Pulmonary artery endothelial cell (primary cell): Measurements from ENCODE around the gene KDELR3. TPM values are rescaled to one million over a fixed set of nuclear protein-coding genes. Genes with fewer than 3 reads are reported as not detected.

ENCODE experiments used
- DNase-seq: peaks from one replicate; pipeline ENCODE4 v3.0.0-alpha.2; 2011; ENCODE audit warnings: low read depth, low spot score
- total RNA-seq: library from RNA; depleted of rRNA; stranded (reverse); fragments of >200 nt; gene quantifications from 2 replicates; pipeline ENCODE4 v1.2.3, GENCODE V29; 2014

The KDELR3 gene
- total RNA-seq, 1 donor from 2014 or later: 41.7 TPM

DNA sequence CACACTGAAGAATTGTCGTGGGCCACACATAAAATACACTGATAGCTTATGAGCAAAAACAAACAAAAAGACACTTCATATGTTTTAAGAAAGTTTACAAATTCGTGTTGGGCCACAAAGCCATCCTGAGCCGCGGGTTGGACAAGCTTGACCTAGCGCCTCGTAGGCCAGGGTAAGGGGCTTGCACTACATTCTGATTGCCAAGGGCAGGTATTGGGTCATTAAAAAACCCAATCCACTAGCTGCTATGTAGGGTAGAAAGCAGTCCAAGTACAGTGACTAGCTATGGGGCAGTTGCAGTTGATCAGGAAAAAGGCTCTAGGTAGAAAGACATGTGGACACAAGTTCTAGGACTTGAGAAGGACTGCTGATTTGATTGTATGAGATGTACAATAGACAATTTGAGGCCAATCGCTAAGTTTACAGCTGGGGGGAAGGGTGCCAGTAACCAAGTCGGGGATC is 14.0 kb downstream of the KDELR3 start:
- no peak for DNase-seq

DNA sequence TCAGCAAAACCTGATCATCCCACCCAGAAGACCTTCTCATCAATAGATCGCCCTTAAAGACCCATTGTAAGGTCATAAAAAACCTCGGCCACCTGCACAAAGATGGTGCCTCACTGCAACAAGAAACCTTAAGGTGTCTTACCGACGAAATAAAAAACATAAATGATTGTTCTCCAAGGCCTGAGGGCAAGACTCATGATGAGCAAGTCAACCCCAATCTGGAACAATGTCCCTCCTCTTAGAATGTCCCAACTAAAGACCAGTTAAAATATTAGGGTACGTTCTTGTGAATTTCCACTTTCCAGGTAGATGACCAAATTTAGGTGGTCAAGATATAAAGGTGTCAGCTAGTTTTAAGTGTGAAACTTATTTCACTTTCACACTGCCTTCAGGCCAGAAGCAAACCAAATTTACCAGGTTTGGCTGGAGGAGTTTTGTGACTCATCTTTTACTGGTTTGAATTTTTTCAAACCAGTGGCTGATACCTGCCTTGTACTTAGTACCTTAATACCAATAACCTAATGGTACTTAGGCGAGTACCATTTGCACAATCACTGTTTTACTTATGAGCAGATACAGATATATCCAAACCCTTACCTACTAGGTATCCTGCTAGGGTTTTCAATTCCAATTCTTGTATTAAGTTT is 14.9 kb downstream of the KDELR3 start:
- no peak for DNase-seq

GRCh38 chr22:38484244-38484643 is 16.3 kb downstream of the KDELR3 start:
- DNase-seq: no peak

- no peak for DNase-seq
These were observed 17.9 kb downstream of the KDELR3 start for GRCh38 chr22:38485783-38486182.

- DNase-seq: no peak
These were observed 20.1 kb downstream of the KDELR3 start for GRCh38 chr22:38487946-38488345.

DNA sequence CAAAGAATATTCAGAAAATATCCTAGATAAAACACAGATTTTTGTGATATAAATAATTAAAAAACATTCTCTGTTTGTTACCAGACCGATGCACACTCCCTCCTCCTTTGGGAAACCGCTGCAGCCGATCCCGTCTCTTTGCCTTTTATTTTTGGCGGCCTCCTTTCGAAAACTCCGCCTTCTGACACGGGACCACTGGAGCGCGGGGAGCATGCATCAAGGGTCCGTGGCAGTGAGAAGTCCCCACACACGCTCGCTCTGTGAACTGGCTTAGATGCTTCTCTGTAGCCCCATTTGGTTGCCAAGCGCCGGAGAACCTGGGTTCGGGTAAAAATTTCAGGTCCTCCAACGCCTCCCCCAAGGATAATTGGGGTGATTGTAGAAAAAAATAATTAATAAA is 21.2 kb downstream of the KDELR3 start:
- DNase-seq: no peak

- DNase-seq: no peak
These were observed 21.8 kb downstream of the KDELR3 start for GRCh38 chr22:38489561-38490145.

GRCh38 chr22:38490475-38490874 is 22.6 kb downstream of the KDELR3 start:
- DNase-seq: no peak

GRCh38 chr22:38490915-38491314 is 23.0 kb downstream of the KDELR3 start:
- no peak for DNase-seq

- DNase-seq: no peak
These were observed 23.9 kb downstream of the KDELR3 start for GRCh38 chr22:38491707-38492348.

DNA sequence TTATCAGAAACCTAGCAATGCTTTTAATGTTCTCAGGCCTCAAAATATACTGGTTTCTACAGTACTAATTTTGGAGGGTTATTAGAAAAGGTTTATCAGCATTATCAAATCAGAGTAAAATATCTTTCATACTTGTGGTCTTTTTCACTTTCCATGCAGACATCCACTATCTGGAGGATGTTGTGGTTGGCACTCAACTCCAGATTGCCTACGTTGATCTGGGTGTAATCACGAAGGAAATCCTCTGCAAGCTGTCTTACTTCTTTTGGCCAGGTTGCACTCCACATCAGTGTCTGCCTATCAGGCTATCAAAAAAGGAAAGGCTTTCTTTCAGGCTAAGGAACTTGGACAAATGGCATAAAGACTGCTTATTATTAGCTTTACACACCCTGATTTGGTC is 26.6 kb downstream of the KDELR3 start:
- DNase-seq: no peak

GRCh38 chr22:38494939-38495338 is 27.0 kb downstream of the KDELR3 start:
- DNase-seq: no peak

DNA sequence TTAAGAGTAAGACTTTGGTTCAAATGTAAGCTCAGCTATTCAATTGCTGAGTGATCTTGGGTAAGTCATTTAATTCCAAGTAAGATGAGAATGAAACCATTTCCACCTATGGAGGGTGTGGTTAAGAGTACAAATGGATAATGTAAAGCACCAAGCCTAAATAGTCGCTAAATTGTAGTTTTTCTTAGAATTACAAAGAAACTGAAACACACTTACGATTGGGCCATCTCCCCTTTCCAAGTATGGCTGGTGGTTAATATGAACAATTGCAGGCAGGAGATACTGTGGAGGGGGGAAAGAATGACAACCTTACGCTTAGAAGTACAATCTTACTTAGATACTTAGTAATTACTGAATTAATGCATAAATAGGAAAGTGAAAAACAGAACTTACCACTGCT is 30.0 kb downstream of the KDELR3 start:
- DNase-seq: no peak

DNA sequence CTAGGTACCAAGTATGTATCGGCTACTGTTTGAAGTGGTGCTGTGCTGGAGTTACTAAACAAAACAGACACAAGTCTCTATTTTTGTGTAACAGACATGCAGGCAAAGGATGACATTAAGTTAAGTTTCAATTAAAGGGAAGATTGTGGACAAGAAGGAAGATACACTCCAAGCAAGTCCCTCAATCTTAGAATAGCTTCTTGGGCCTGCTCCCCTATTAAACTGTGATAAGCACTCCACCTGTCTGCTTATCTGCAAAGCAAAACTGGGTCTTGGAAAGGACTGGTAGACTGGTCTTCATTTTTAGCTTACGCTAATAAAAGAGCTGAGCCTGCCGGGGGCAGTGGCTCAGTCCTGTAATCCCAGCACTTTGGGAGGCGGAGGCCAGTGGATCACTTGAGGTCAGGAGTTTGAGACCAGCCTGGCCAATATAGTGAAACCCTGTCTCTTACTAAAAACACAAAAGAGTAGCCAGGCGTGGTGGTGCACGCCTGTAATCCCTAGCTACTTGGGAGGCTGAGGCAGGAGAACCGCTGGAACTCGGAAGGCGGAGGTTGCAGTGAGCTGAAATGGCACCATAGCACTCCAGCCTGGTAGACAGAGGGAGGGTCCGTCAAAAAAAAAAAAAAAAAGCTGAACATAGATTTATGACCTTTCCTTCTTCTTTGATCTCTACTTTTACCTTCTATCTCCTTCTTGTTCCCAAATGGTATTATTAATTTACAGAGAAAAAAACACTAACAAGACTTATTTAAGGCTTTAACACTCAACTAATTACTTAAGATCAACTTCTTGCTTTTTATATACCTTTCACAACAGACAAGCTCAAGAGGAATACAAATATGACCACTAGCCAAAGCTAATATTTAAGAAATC is 34.1 kb downstream of the KDELR3 start:
- no peak for DNase-seq

DNA sequence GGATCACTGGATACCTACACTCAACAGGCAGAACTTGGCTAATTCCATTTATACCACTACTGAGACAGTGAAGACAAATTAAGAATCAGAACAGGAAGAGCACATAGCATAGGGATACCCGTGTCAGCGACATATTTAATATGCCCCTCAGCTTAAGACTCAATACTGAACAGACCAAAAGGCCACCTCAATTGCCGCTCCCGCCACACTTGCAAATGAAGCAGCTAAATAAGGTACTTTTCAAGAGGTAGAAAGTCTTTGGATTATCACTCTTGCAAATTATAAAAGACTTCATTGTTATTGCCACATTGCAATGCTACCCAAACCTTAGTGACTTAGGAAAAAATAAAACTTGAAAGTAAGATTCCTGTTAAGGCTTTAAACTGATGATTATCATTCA is 35.1 kb downstream of the KDELR3 start:
- DNase-seq: no peak

DNA sequence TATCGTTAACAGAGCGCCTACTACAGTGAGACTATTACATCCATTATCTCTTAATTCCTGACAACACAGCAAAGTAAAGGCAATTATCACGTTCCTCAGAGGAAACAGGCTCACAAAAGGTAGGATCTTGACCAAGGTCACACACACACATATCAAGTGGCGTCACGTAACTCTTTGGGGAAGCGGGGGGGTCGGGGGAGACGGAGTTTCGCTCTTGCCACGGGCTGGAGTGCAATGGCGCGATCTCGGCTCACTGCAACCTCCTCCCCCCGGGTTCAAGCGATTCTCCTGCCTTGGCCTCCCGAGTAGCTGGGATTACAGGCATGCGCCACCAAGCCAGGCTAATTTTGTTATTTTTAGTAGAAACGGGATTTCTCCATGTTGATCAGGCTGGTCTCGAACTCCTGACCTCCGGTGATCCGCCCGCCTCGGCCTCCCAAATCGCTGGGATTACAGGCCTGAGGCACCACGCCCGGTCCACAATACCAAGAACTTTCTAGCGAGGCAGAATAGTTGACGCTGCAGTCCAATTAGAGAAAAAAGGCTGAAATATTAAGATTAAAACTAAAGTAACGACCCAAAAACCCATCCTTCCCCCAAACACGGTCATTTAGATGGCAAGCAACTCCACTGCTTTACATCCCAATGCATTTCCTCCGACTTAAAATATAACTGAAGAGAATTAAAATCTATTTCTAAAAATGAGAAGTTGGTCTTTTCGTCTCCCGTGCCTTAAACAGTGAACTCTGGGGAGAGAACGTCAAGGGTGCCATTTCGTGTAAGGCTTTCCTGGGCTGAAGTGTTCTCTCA is 37.0 kb downstream of the KDELR3 start:
- no peak for DNase-seq

DNA sequence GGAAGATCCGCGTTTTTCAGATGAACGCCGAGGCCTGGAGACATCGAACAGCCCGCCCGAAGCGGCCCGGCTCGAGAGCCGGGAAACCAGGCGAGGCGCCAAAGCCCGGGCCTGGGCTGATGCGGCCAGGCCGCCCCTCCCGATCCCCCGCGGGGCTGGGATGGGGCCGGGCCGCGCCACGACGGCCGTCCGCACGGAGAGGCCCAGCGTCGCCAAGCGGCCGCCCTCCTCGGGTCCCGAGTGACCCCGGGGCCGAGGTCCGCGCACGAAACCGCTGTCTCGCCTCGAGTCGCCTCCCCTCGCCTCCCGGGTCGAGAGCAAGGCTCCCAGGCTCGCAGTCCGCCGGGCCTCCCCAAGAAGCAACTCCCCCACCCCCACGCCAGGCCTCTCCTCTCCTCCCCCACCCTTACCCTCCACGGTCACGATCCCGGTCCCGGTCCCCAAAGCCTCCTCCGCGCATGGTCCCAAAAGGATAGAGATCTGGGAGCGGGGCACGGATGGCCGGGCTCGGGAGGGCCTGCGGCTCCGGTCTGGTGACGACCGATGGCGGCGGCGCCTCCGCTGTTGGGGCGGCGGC is 37.7 kb downstream of the KDELR3 start:
- DNase-seq: no peak

GRCh38 chr22:38506118-38506962 is 38.4 kb downstream of the KDELR3 start, which contains the start of gene DDX17:
Gene DDX17 (minus strand): TSS chr22:38506311.
- peak; percentile 86 for DNase-seq

- no peak for DNase-seq
These were observed 42.6 kb downstream of the KDELR3 start for GRCh38 chr22:38510416-38510970.
